ENCODE data around the gene RFX4.
A peak's percentile ranks its signal among the peaks of the same experiment; 100 is the strongest.

Gene RFX4

GRCh38 chr12:106582249-106582591, 584 bp upstream of the RFX4 start:
- no peak overlapping the region for H3K27ac ChIP-seq (ENCODE audit: low read depth, low read length)
- no peaks in the 10 kb centered on the region for H3K79me2 ChIP-seq (ENCODE audit: control insufficient read depth, insufficient read depth, low read length, unreplicated experiment)
- no peaks in the 10 kb centered on the region for H3K4me1 ChIP-seq (ENCODE audit: control insufficient read depth, insufficient read depth, low read length, unreplicated experiment)
- H3K27me3 ChIP-seq (ENCODE audit: insufficient read depth, low read length), result peaks cover 98% of the 10 kb centered on the region
- no peaks in the 10 kb centered on the region for H3K36me3 ChIP-seq (ENCODE audit: insufficient read depth, low read length)
- H2AFZ ChIP-seq (ENCODE audit: low read length, unreplicated experiment), result no peak overlapping the region
- no peak overlapping the region for H3K4me3 ChIP-seq (ENCODE audit: low read depth, low read length)

GRCh38 chr12:106583242-106584103, 669 bp downstream of the RFX4 start:
- no peak overlapping the region for H3K27ac ChIP-seq (ENCODE audit: low read depth, low read length)
- no peak overlapping the region for H2AFZ ChIP-seq (ENCODE audit: low read length, unreplicated experiment)
- H3K79me2 ChIP-seq (ENCODE audit: control insufficient read depth, insufficient read depth, low read length, unreplicated experiment), result no peaks in the 10 kb centered on the region
- no peaks in the 10 kb centered on the region for H3K4me1 ChIP-seq (ENCODE audit: control insufficient read depth, insufficient read depth, low read length, unreplicated experiment)
- H3K27me3 ChIP-seq (ENCODE audit: insufficient read depth, low read length), result peaks cover 98% of the 10 kb centered on the region
- H3K36me3 ChIP-seq (ENCODE audit: insufficient read depth, low read length), result no peaks in the 10 kb centered on the region
- H3K4me3 ChIP-seq (ENCODE audit: low read depth, low read length), result peak overlapping the region; percentile 64

- peaks cover 100% of the 10 kb centered on the region for H3K27me3 ChIP-seq (ENCODE audit: insufficient read depth, low read length)
- no peaks in the 10 kb centered on the region for H3K79me2 ChIP-seq (ENCODE audit: control insufficient read depth, insufficient read depth, low read length, unreplicated experiment)
- no peak overlapping the region for H3K4me3 ChIP-seq (ENCODE audit: low read depth, low read length)
- no peaks in the 10 kb centered on the region for H3K4me1 ChIP-seq (ENCODE audit: control insufficient read depth, insufficient read depth, low read length, unreplicated experiment)
- no peaks in the 10 kb centered on the region for H3K36me3 ChIP-seq (ENCODE audit: insufficient read depth, low read length)
- no peak overlapping the region for H2AFZ ChIP-seq (ENCODE audit: low read length, unreplicated experiment)
- H3K27ac ChIP-seq (ENCODE audit: low read depth, low read length), result no peak overlapping the region
These were observed 1.6 kb downstream of the RFX4 start for GRCh38 chr12:106584104-106585064.

- Histone ChIP-seq H3K27me3 (ENCODE audit: insufficient read depth, low read length) (peaks cover 100% of the 10 kb centered on the region), H2AFZ (ENCODE audit: low read length, unreplicated experiment) (no peak overlapping the region), H3K36me3 (ENCODE audit: insufficient read depth, low read length) (no peaks in the 10 kb centered on the region), H3K79me2 (ENCODE audit: control insufficient read depth, insufficient read depth, low read length, unreplicated experiment) (no peaks in the 10 kb centered on the region), H3K4me3 (ENCODE audit: low read depth, low read length) (peak overlapping the region; percentile 34; the same call in 1 of the 2 replicates), H3K4me1 (ENCODE audit: control insufficient read depth, insufficient read depth, low read length, unreplicated experiment) (no peaks in the 10 kb centered on the region), H3K27ac (ENCODE audit: low read depth, low read length) (no peak overlapping the region)
These were observed 2.3 kb downstream of the RFX4 start for GRCh38 chr12:106585105-106585520.

- H3K4me1 ChIP-seq (ENCODE audit: control insufficient read depth, insufficient read depth, low read length, unreplicated experiment), result no peaks in the 10 kb centered on the region
- no peaks in the 10 kb centered on the region for H3K36me3 ChIP-seq (ENCODE audit: insufficient read depth, low read length)
- H3K27ac ChIP-seq (ENCODE audit: low read depth, low read length), result no peak overlapping the region
- no peaks in the 10 kb centered on the region for H3K79me2 ChIP-seq (ENCODE audit: control insufficient read depth, insufficient read depth, low read length, unreplicated experiment)
- peaks cover 100% of the 10 kb centered on the region for H3K27me3 ChIP-seq (ENCODE audit: insufficient read depth, low read length)
- H2AFZ ChIP-seq (ENCODE audit: low read length, unreplicated experiment), result no peak overlapping the region
- peak overlapping the region; percentile 34 for H3K4me3 ChIP-seq (ENCODE audit: low read depth, low read length)
These were observed 2.9 kb downstream of the RFX4 start for GRCh38 chr12:106585521-106586277.

- H3K27me3 ChIP-seq (ENCODE audit: insufficient read depth, low read length), result peaks cover 97% of the 10 kb centered on the region
- H3K27ac ChIP-seq (ENCODE audit: low read depth, low read length), result no peak overlapping the region
- peak overlapping the region; percentile 27; the same call in 1 of the 2 replicates for H3K4me3 ChIP-seq (ENCODE audit: low read depth, low read length)
- H2AFZ ChIP-seq (ENCODE audit: low read length, unreplicated experiment), result no peak overlapping the region
- H3K4me1 ChIP-seq (ENCODE audit: control insufficient read depth, insufficient read depth, low read length, unreplicated experiment), result no peaks in the 10 kb centered on the region
- H3K36me3 ChIP-seq (ENCODE audit: insufficient read depth, low read length), result no peaks in the 10 kb centered on the region
- no peaks in the 10 kb centered on the region for H3K79me2 ChIP-seq (ENCODE audit: control insufficient read depth, insufficient read depth, low read length, unreplicated experiment)
These were observed 3.5 kb downstream of the RFX4 start for GRCh38 chr12:106586278-106586802.

- H2AFZ ChIP-seq (ENCODE audit: low read length, unreplicated experiment), result peak overlapping the region; percentile 11
- H3K79me2 ChIP-seq (ENCODE audit: control insufficient read depth, insufficient read depth, low read length, unreplicated experiment), result no peaks in the 10 kb centered on the region
- H3K4me1 ChIP-seq (ENCODE audit: control insufficient read depth, insufficient read depth, low read length, unreplicated experiment), result no peaks in the 10 kb centered on the region
- H3K4me3 ChIP-seq (ENCODE audit: low read depth, low read length), result peak overlapping the region; percentile 27; the same call in 1 of the 2 replicates
- H3K36me3 ChIP-seq (ENCODE audit: insufficient read depth, low read length), result no peaks in the 10 kb centered on the region
- H3K27ac ChIP-seq (ENCODE audit: low read depth, low read length), result no peak overlapping the region
- peaks cover 96% of the 10 kb centered on the region for H3K27me3 ChIP-seq (ENCODE audit: insufficient read depth, low read length)
These were observed 4.2 kb downstream of the RFX4 start for GRCh38 chr12:106586803-106587684.

- Histone ChIP-seq H3K4me3 (ENCODE audit: low read depth, low read length) (no peak overlapping the region), H3K27ac (ENCODE audit: low read depth, low read length) (no peak overlapping the region), H3K4me1 (ENCODE audit: control insufficient read depth, insufficient read depth, low read length, unreplicated experiment) (no peaks in the 10 kb centered on the region), H3K36me3 (ENCODE audit: insufficient read depth, low read length) (no peaks in the 10 kb centered on the region), H3K79me2 (ENCODE audit: control insufficient read depth, insufficient read depth, low read length, unreplicated experiment) (no peaks in the 10 kb centered on the region), H2AFZ (ENCODE audit: low read length, unreplicated experiment) (no peak overlapping the region), H3K27me3 (ENCODE audit: insufficient read depth, low read length) (peaks cover 96% of the 10 kb centered on the region)
These were observed 6.0 kb downstream of the RFX4 start for GRCh38 chr12:106588771-106589170.

GRCh38 chr12:106590601-106591000, 7.8 kb downstream of the RFX4 start:
- Histone ChIP-seq H3K4me1 (ENCODE audit: control insufficient read depth, insufficient read depth, low read length, unreplicated experiment) (no peaks in the 10 kb centered on the region), H3K27me3 (ENCODE audit: insufficient read depth, low read length) (peaks cover 96% of the 10 kb centered on the region), H3K79me2 (ENCODE audit: control insufficient read depth, insufficient read depth, low read length, unreplicated experiment) (no peaks in the 10 kb centered on the region), H3K36me3 (ENCODE audit: insufficient read depth, low read length) (no peaks in the 10 kb centered on the region), H2AFZ (ENCODE audit: low read length, unreplicated experiment) (no peak overlapping the region), H3K4me3 (ENCODE audit: low read depth, low read length) (no peak overlapping the region), H3K27ac (ENCODE audit: low read depth, low read length) (no peak overlapping the region)
